ENCODE results near the gene C6orf118. TPM values are rescaled to one million over a fixed set of nuclear protein-coding genes. Genes with fewer than 3 reads are reported as not detected.

The C6orf118 gene
- total and polyA plus RNA-seq, 2 of the 13 experiments (the other 11 are each of a cell fraction or from before 2014, with no cell fraction given) = not detected

- ChIA-PET CTCF (ENCODE audit: low intra/inter-chr PET ratio, low total read pairs) (no interaction called here), POLR2A (no interaction called here)
- FAIRE-seq = no peak
- Histone ChIP-seq H4K20me1 (ENCODE audit: insufficient read depth, low read length) (no peaks in the 10 kb centered on the region), H3K4me2 (ENCODE audit: low read depth, low read length) (no peak overlapping the region), H3K9me3 (ENCODE audit: low read length) (peaks cover 90% of the 10 kb centered on the region), H3K4me3 (replicated peaks in 1 of 3; ENCODE audit: insufficient read depth in 1 of 3, low read depth in 2 of 3, low read length in 3 of 3) (no peak overlapping the region), H3K36me3 (replicated peaks in 1 of 2; ENCODE audit: control insufficient read depth in 1 of 2, insufficient read depth in 2 of 2, low read length in 2 of 2) (no peaks in the 10 kb centered on the region), H2AFZ (ENCODE audit: low read length) (no peak overlapping the region), H3K4me1 (ENCODE audit: insufficient read depth, low read length) (no peaks in the 10 kb centered on the region), H3K27ac (ENCODE audit: extremely low read length, insufficient read depth, low read length) (no peak overlapping the region), H3K9ac (ENCODE audit: insufficient read depth, low read depth, low read length) (no peak overlapping the region), H3K79me2 (ENCODE audit: insufficient read depth, low read length) (no peaks in the 10 kb centered on the region), H3K27me3 (ENCODE audit: control insufficient read depth in 1 of 2, insufficient read depth in 2 of 2, low read length in 2 of 2) (no peaks in the 10 kb centered on the region)
- TF ChIP-seq ZNF256 (CRISPR knock-in tag; conservative IDR thresholded peaks at IDR 0.05) = no peak
- no peak for TF ChIP-seq KAT8 (CRISPR knock-in tag; IDR thresholded peaks at IDR 0.05)
- TF ChIP-seq ZNF326 (CRISPR knock-in tag; IDR thresholded peaks at IDR 0.05; ENCODE audit: borderline replicate concordance) = no peak
- no peak for TF ChIP-seq ATF1 (CRISPR knock-in tag; IDR thresholded peaks at IDR 0.05)
- TF ChIP-seq GMEB2 (CRISPR knock-in tag; IDR thresholded peaks at IDR 0.05; ENCODE audit: low read depth) = no peak
- TF ChIP-seq ESRRA (CRISPR knock-in tag; IDR thresholded peaks at IDR 0.05; ENCODE audit: low read depth) = no peak
- TF ChIP-seq SRSF1 (optimal IDR thresholded peaks at IDR 0.05; ENCODE audit: low read depth, low read length) = no peak
- no peak for TF ChIP-seq YEATS4 (CRISPR knock-in tag; IDR thresholded peaks at IDR 0.05; ENCODE audit: borderline replicate concordance)
- TF ChIP-seq MTA1 (CRISPR knock-in tag; IDR thresholded peaks at IDR 0.05; ENCODE audit: borderline replicate concordance) = no peak
- no peak for TF ChIP-seq PRMT3 (CRISPR knock-in tag; IDR thresholded peaks at IDR 0.05; ENCODE audit: borderline replicate concordance, low read depth)
- TF ChIP-seq SNAPC5 (CRISPR knock-in tag; IDR thresholded peaks at IDR 0.05; ENCODE audit: borderline replicate concordance) = no peak
- no peak for TF ChIP-seq ATF6 (CRISPR knock-in tag; conservative IDR thresholded peaks at IDR 0.05)
- no peak for TF ChIP-seq ZSCAN30 (CRISPR knock-in tag; IDR thresholded peaks at IDR 0.05)
- no peak for TF ChIP-seq ZNF33B (CRISPR knock-in tag; IDR thresholded peaks at IDR 0.05)
- DNase-seq (ENCODE audit: low spot score) = no peak
- no peak for ATAC-seq
- WGBS (ENCODE audit: low lambda C conversion rate) = no CpG with 5 or more reads among the region's 1 CpG
- no TSS peak for BruUV-seq (replicated peaks)
- in situ Hi-C loops (cut with HindIII; ENCODE audit: extremely low pct_ligation_motif_present, low pct_unique_long_range_greater_than_20kb) (no loop called here), intact Hi-C loops (cut with micrococcal nuclease; ENCODE audit: unreplicated experiment) (no loop called here)
These were observed 73.1 kb downstream of the C6orf118 start for GRCh38 chr6:165236326-165236725.
